GM21529 (cell line): Measurements from ENCODE around the gene PLCG2.
"Not testable (repeated sequence)": the region's sequence is repeated elsewhere in the genome, so short reads cannot be mapped to it uniquely, and the experiment has no call there.

Experiments
- ATAC-seq: cut with Tn5 transposase; IDR thresholded peaks from one replicate; pipeline ENCODE4 v1.9.1; 2021; ENCODE audit not compliant: unreplicated experiment

Gene PLCG2

GRCh38 chr16:81873206-81873605 is 94.1 kb downstream of the PLCG2 start:
- ATAC-seq, result no peak

- peak; percentile 88 for ATAC-seq
Observed at GRCh38 chr16:81873843-81874752, 95.0 kb downstream of the PLCG2 start.

DNA sequence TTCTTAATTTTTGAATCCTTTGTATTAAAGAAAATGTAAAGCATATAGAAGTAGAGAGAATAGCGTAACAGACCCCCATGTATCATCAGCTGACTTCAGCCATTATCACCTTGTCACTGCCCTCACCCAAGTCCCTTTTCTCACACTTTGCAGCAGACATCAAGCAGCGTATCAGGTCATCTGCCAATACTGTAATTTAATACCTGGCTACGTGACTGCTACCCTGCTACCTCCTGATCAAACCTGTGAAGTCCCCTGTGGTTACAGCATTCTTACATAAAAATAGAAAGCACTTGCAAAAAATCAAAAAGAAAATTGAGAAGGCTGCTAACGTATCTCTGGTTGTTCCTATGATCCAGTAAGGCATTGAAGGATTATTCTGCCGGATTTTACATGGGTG is 96.4 kb downstream of the PLCG2 start:
- ATAC-seq, result no peak

DNA sequence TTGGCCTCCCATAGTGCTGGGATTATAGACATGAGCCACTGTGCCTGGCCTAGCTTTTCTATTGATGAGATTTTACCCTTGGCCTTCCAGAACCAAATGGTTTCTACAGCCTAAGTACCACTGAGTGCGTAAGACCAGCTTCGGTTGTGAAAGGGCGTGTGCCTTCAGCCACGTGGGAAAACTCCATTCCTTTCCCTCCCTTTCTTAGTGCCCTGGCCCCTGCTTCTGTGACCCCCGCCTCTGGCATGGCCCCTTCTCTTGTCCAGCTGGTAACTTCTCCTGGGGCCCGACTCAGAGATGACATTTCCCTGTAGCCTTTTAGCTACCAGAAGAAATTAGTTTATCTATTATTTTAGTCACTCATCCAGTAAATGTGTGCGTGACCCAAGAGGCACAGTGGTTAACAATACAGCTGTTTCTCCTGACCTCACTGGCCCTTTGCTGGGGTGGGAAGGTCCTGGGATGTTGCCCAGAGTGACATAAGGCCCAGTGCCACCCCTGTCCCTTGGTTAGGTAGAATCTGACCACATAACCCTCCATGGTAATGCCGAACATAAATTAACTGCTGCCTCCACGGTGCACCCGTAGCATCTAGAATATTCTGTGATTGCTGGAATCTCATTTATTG is 97.3 kb downstream of the PLCG2 start:
- ATAC-seq, result no peak

- not testable (repeated sequence) for ATAC-seq
Observed at GRCh38 chr16:81877490-81877889, 98.4 kb downstream of the PLCG2 start.

GRCh38 chr16:81878529-81878928 is 99.4 kb downstream of the PLCG2 start:
- no peak for ATAC-seq

DNA sequence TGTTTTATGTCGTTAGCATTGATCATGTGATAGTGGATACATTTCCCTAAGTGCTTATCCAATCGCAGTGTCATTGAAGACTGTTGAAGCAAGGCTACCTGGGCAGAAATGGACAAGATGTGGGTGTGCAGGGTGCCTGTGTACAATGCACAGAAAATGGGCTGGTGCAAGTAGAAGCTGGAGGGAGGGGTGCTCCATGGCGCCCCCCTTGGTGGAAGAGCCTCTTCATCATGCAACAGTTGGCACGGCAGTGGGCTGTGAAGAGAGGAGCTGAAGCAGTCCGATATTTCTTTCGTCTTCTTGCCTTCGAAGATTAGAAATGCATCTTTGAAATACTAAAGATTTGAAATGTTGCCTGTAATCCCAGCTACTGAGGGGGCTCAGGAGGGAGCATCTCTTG is 100.5 kb downstream of the PLCG2 start:
- no peak for ATAC-seq

DNA sequence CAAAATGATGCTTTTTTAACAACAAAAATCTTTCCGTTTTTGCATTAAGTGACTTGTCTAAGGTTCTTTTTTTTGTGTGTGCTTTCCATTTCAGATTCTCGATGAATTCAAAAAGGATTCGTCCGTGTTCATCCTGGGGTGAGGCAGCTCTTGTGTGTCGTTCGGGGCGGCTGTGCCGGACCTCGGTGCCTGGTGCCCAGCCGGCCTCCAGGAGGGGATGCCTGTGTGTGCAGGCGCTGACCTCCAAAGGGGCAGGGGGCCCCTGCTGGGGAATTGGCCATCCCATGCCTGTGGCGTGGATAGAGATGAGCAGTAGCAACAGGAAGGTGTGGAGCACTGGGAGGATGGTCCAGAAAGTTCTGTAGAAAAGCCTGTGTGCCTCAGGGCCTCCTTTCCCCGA is 101.7 kb downstream of the PLCG2 start:
- no peak for ATAC-seq

GRCh38 chr16:81881228-81881627 is 102.1 kb downstream of the PLCG2 start:
- no peak for ATAC-seq

DNA sequence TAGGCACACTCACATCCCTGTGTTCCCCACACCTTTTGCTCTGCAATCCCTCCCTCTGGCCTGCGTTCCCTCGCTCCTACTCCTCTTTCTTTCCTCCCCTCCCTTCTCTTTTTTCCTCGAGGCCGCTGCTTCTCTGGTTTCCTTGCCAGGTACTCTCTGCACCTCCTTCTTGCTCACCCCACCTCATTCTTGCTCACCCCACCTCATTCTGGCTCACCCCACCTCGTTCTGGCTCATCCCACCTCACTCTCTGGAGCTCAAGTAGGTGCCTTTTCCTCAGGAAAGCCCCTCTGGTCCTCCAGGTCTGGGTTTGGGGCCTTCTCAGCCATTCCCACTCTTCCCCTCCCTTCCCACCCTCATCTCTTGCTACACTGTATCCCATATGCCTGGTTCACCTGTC is 103.5 kb downstream of the PLCG2 start:
- ATAC-seq, result no peak

DNA sequence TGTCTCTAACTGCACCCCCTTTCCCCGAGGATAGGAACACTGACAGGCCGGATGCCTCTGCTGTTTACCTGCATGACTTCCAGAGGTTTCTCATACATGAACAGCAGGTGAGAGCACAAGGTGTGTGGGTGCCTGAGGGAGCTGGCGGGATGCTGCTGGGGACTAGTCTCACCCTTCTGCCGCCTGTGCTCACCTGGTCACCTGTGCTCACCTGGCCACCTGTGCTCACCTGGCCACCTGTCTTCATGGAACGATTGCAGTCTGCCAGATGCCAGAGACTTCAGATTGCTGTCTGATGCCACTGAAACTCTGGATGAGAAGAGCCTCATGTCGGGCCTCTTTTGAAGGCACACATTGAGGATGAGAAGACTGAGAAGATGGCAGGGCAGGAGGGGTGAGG is 104.1 kb downstream of the PLCG2 start:
- ATAC-seq, result no peak

DNA sequence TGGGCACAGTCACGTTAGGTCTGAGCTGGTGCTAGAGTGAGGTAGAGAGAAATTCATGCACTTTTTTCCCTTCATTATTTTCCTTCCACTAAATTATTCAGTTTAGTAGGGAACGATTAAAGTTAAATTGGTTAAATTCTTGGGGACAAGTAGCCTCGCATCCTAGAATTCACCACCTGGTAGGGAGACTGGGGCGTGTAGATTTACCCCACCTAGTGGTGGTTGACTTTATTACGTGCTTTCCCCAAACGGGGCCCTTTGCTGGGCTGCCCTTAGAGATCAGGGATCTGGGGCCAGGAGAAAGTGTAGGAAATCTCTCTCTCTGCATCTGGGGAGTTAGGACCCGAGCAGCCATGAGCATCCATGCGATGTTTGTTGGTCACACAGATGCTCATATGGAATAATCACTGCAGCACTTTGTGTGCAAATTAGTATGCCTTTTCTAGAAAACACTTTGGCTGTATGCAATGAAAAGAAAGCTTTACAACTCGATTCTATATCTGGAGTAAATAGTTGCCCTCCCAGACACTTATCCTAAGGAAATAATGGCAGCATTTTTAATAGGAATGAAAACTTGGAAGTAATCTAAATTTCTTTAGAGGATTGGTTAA is 107.0 kb downstream of the PLCG2 start:
- peak; percentile 63 for ATAC-seq

- no peak for ATAC-seq
Observed at GRCh38 chr16:81888520-81889394, 109.7 kb downstream of the PLCG2 start.

DNA sequence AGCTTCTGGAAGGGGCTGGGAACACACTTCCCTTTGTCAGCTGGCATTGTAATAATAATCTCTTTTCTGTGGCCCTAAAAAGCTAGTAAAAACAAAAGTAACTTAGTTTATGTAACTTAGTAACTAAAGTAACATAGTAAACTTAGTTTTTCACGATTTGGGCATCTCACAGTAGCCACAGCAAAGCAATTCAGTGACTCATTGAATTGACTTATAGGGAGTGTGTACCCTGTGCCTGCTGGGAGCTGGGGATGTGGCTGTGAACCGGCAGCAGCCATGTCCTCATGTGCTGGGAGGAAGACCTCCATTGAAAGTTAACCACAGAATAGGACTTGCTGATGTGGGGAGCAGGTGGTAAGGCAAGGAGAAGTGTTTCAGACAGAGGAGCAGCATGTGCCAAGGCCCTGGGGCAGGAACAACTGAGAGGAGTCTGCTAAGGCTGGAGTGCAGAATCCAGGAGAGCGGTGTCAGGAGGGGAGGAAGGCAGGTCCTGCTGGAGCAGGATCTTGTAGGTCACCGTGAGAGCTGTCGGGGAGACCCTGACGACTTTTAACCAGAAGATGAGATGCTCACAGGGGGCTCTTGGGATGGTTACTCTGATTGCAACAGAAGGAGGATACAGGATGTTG is 112.8 kb downstream of the PLCG2 start:
- no peak for ATAC-seq

- no peak for ATAC-seq
Observed at GRCh38 chr16:81894592-81894991, 115.5 kb downstream of the PLCG2 start.

- ATAC-seq, result no peak
Observed at GRCh38 chr16:81896902-81897301, 117.8 kb downstream of the PLCG2 start.

DNA sequence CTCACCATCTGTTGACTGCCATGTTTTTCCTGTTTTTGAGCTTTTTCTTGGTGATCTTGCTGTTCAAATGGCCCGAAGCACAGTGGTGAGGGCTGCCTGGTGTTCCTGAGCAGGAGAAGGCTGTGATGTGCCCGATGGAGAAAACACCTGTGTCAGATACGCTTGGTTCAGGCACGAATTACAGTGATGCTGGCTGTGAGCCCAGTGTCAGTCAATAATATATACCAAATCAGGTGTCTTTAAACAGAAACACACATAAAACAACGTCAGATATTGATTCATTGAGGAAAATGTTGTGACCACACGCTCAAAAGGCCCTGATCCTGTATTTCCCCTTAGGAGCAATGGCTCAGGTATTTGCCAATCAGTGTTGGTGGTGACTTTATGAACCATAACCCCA is 120.5 kb downstream of the PLCG2 start:
- no peak for ATAC-seq

DNA sequence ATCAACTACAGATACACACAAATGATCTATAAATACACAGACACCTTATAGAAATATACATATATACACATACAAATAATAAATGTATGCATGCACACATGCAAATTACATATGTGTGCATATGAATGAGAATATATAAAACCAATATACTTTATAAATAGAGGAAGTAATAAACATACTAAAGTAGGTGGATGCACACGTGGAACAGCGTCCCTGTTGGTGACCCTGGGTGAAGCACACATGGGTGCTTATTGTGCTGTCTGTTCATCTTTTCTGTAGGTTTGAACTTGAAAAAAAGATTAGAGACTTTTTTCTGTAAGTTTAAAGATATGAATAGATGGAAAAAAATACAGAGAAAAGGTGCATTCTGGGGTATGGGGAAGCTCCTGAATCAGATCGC is 120.9 kb downstream of the PLCG2 start:
- ATAC-seq, result no peak

DNA sequence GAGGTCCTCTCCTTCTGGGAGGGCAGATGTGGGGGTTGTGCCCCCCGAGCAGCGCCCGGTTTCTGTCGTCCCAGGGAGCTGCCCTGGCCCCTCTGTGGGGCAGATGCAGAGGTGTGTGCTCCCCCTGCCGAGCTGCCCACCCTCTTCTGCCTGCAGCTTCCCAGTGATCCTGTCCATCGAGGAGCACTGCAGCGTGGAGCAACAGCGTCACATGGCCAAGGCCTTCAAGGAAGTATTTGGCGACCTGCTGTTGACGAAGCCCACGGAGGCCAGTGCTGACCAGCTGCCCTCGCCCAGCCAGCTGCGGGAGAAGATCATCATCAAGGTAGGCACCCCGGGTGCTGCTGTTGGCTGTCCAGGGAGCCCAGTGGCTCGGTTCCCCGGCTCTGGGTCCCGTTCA is 121.4 kb downstream of the PLCG2 start:
- no peak for ATAC-seq

DNA sequence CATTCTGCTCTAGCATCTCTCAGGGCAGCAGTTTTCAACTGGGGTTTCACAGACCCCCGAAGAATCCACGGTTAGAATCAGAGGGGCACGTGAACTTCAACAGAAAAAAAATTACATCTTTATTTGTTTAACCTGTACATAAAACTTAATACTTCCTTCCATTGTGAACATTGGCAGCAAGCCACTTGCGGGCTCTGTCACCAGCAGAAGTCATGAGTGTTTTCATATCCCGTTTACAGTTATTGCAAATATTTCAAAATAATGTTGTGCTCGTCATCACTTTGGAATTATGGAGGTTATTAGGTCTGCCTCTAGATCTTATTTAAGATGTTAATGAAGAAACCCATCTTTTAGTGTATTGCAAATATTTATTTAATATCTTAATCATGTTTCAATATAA is 122.4 kb downstream of the PLCG2 start:
- no peak for ATAC-seq

DNA sequence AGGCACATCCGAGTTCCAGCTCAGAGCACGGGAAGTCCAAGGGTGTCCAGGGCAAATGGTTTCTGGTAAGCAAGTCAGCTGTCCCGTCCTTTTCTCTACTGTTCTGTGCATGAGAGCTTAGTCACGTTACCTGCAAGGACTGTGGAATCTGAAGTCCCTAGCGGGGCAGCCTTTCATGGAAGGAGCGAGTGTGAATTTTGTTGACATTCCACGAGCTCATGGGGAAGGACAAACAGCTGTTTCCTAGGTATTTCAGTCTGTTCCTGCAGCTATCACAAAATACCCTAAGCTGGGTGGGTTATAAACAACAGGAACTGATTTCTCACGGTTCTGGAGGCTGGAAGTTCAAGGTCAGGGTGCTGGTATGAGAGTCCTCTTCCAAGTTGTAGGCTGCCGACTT is 122.9 kb downstream of the PLCG2 start:
- ATAC-seq, result no peak
